Fibroblast of upper back skin (primary cell): ENCODE results near the gene SCN8A.

Source experiments
- DNase-seq: peaks from one replicate; pipeline ENCODE4 v3.0.0-alpha.2; 2013

SCN8A gene

GRCh38 chr12:51721282-51721940, 130.4 kb downstream of the SCN8A start:
- peak; percentile 18 for DNase-seq

- DNase-seq, result no peak
These were observed 131.4 kb downstream of the SCN8A start for GRCh38 chr12:51722431-51722830.

- DNase-seq, result no peak
These were observed 135.1 kb downstream of the SCN8A start for GRCh38 chr12:51726161-51726560.

GRCh38 chr12:51726931-51727330, 135.9 kb downstream of the SCN8A start:
- DNase-seq, result peak; percentile 7

- DNase-seq, result no peak
These were observed 138.3 kb downstream of the SCN8A start for GRCh38 chr12:51729331-51729730.

- DNase-seq, result no peak
These were observed 139.7 kb downstream of the SCN8A start for GRCh38 chr12:51730745-51731144.

- DNase-seq, result no peak
These were observed 149.5 kb downstream of the SCN8A start for GRCh38 chr12:51740536-51740935.

- DNase-seq, result no peak
These were observed 153.2 kb downstream of the SCN8A start for GRCh38 chr12:51744235-51744634.

GRCh38 chr12:51744957-51745356, 153.9 kb downstream of the SCN8A start:
- no peak for DNase-seq

- DNase-seq, result no peak
These were observed 155.4 kb downstream of the SCN8A start for GRCh38 chr12:51746416-51746815.

GRCh38 chr12:51748235-51748634, 157.2 kb downstream of the SCN8A start:
- DNase-seq, result no peak

GRCh38 chr12:51749206-51749985, 158.4 kb downstream of the SCN8A start:
- no peak for DNase-seq

- no peak for DNase-seq
These were observed 158.9 kb downstream of the SCN8A start for GRCh38 chr12:51749986-51750317.

GRCh38 chr12:51751661-51752060, 160.6 kb downstream of the SCN8A start:
- DNase-seq, result no peak

- peak; percentile 87 for DNase-seq
These were observed 161.3 kb downstream of the SCN8A start for GRCh38 chr12:51752234-51752889.

- DNase-seq, result no peak
These were observed 163.1 kb downstream of the SCN8A start for GRCh38 chr12:51753980-51754675.

GRCh38 chr12:51755251-51755650, 164.2 kb downstream of the SCN8A start:
- no peak for DNase-seq

GRCh38 chr12:51759175-51759574, 168.1 kb downstream of the SCN8A start:
- DNase-seq, result no peak

- DNase-seq, result no peak
These were observed 168.7 kb downstream of the SCN8A start for GRCh38 chr12:51759695-51760094.

GRCh38 chr12:51760231-51760630, 169.2 kb downstream of the SCN8A start:
- no peak for DNase-seq

GRCh38 chr12:51763743-51764142, 172.7 kb downstream of the SCN8A start:
- no peak for DNase-seq

- no peak for DNase-seq
These were observed 175.1 kb downstream of the SCN8A start for GRCh38 chr12:51766067-51766676.

- DNase-seq, result no peak
These were observed 180.0 kb downstream of the SCN8A start for GRCh38 chr12:51771008-51771407.
